Left lung (tissue), 10 donors: Measurements from ENCODE around the gene GDF3. TPM values are rescaled to one million over a fixed set of nuclear protein-coding genes. Genes with fewer than 3 reads are reported as not detected.
A peak's percentile ranks its signal among the peaks of the same experiment; 100 is the strongest.

Source experiments
- ATAC-seq: fragments of 200-7000 bp; cut with Tn5 transposase; one replicate; pipeline ENCODE4 v1.9.1; 2020; ENCODE audit warnings: moderate library complexity
- DNase-seq, 4 donors: peaks; one replicate each; pipeline ENCODE4 v3.0.0-alpha.2; 2013 to 2020
- H3K27ac ChIP-seq, 2 donors: fragments of 200-600 bp; sonication (generic) in 1 of 2; one replicate each; pipeline versions ENCODE4 v1.5.0 to v1.8.0; 2020 to 2021
- H3K27me3 ChIP-seq, 2 donors: fragments of 200-600 bp; sonication (generic) in 1 of 2; one replicate each; pipeline versions ENCODE4 v1.5.0 to v1.8.0; 2020 to 2021
- H3K36me3 ChIP-seq, 2 donors: fragments of 200-600 bp; sonication (generic) in 1 of 2; one replicate each; pipeline versions ENCODE4 v1.5.0 to v1.8.0; 2020 to 2021
- H3K4me1 ChIP-seq, 2 donors: fragments of 200-600 bp; one replicate each; pipeline ENCODE4 v1.8.0; 2021
- H3K4me3 ChIP-seq, 2 donors: fragments of 200-600 bp; sonication (generic) in 1 of 2; one replicate each; pipeline versions ENCODE4 v1.5.0 to v1.8.0; 2020 to 2021; ENCODE audit warnings: mild to moderate bottlenecking in 1 of 2
- H3K9me3 ChIP-seq, 2 donors: fragments of 200-600 bp; sonication (generic) in 1 of 2; one replicate each; pipeline versions ENCODE4 v1.5.0 to v1.8.0; 2020 to 2021
- intact Hi-C, 2 donors: fragments of 100-400 bp; cut with DNase I; formaldehyde crosslinking; loops; one replicate each; pipeline versions ENCODE4 v1.11.2 to v1.14.2; 2022
- polyA plus RNA-seq, 6 donors: library from polyadenylated mRNA; unstranded; fragments of 120-200 nt; gene quantifications; one replicate each; pipeline ENCODE4 v1.2.1, GENCODE V29; 2013; ENCODE audit not compliant: insufficient read length in 6 of 6
- total RNA-seq, 2 donors: library from RNA; stranded (reverse); fragmentation: NEBNext Ultra II Directional; extraction: Animal tissue kit (Norgen Biotek cat#: 25700); gene quantifications; one replicate each; pipeline ENCODE4 v1.2.1, GENCODE V29; 2021
- TF ChIP-seq, protein P1 (sequence below), 2 donors: fragments of 200-600 bp; sonication (generic) in 1 of 2; IDR thresholded peaks; one replicate each; pipeline versions ENCODE4 v1.5.0 to v1.8.0; 2021; ENCODE audit warnings: antibody characterized with exemption in 2 of 2
- donor health status: DM: no; HTN: yes; CAD: no.
- donor health status: DM: no; HTN: no; CAD: no.

The GDF3 gene
- total and polyA plus RNA-seq, 8 donors, result 0.52 TPM; not detected in 7

DNA sequence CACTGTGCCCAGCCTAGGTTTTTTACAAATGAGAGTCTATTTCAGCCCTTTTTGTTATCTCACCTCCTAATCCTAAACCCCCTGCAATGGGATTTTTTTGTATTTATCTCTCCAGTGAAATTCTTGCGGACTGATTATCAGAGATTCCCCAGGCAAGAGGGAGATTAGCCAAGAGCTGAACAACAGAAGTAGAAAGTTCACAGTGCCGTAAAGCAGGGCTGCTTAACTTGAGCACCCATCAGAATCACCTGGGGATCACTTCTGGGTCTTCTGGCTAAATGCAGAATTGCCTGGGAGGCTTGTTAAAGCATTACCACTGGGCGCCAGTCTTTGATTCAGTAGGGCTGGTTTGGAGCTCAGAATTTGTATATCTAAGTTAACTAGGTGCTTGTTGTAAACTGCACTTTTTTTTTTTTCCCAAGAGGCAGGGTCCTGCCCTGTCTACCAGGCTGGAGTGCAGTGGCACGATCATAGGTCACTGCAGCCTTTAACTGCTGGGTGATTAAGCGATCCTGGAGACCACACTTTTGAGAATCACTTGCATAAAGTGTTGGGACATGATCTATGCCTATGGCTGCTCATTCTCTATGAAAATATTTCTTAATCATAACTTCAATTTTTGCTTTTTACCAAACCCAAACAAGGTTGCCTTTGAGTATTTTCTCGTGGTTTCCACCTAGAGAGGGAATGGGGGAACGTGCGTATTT lies 14.5 kb upstream of the GDF3 start:
- no peak for ATAC-seq
- Histone ChIP-seq H3K4me3 (no peak overlapping the region), H3K4me1 (no peaks in the 10 kb centered on the region), H3K9me3 (no peaks in the 10 kb centered on the region), H3K27me3 (peaks cover 0 to 5% of the 10 kb centered on the region in 2 donors), H3K27ac (no peak overlapping the region), H3K36me3 (no peaks in the 10 kb centered on the region)
- intact Hi-C loops, result no loop called here
- TF ChIP-seq, protein P1, sequence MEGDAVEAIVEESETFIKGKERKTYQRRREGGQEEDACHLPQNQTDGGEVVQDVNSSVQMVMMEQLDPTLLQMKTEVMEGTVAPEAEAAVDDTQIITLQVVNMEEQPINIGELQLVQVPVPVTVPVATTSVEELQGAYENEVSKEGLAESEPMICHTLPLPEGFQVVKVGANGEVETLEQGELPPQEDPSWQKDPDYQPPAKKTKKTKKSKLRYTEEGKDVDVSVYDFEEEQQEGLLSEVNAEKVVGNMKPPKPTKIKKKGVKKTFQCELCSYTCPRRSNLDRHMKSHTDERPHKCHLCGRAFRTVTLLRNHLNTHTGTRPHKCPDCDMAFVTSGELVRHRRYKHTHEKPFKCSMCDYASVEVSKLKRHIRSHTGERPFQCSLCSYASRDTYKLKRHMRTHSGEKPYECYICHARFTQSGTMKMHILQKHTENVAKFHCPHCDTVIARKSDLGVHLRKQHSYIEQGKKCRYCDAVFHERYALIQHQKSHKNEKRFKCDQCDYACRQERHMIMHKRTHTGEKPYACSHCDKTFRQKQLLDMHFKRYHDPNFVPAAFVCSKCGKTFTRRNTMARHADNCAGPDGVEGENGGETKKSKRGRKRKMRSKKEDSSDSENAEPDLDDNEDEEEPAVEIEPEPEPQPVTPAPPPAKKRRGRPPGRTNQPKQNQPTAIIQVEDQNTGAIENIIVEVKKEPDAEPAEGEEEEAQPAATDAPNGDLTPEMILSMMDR (IDR thresholded peaks at IDR 0.05), result no peak
- no peak for DNase-seq

DNA sequence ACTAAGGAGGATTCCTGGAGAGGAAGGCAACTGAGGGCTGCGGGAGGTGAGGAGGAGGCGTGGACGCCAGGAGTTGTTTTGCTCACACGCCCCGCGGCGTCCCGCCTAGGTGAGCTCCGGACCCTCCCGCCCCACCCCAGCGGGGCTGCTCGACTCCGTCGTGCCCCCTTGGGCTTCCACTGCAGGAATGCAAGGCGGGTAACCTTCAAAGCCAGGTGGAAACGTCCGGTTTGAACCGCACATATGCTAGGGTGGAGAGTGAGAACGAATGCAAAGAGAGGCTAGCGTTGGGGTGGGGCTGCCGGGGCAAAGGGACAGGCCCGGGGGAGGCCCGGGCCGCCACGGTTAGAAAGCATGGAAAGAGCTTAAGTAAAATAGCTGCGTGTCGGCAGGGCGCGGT lies 10.3 kb upstream of the GDF3 start:
- Histone ChIP-seq H3K4me3 (no peak overlapping the region), H3K27me3 (peaks cover 0 to 5% of the 10 kb centered on the region in 2 donors), H3K36me3 (no peaks in the 10 kb centered on the region), H3K4me1 (no peaks in the 10 kb centered on the region), H3K27ac (no peak overlapping the region), H3K9me3 (no peaks in the 10 kb centered on the region)
- intact Hi-C loops, result no loop called here
- ATAC-seq (no peak), DNase-seq (no peak)
- TF ChIP-seq, protein P1 (IDR thresholded peaks at IDR 0.05), result no peak

DNA sequence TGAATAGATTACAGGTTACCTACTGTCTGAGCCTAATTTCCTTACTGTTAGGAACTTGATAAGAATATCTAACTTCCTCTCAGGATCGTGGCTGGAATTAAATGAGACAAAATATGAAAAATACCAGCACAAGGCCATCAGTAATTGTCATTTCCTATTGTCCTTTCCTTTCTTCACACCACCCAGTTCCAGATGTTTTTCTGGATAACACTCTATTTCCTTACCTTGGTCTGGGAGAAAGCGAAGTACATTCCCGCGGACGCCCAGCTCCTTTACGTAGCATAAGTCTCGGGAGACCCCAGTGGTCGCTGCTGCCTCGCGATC lies 376 bp downstream of the GDF3 start:
- no peaks in the 10 kb centered on the region for H3K9me3 ChIP-seq
- no peak overlapping the region for H3K27ac ChIP-seq
- H3K27me3 ChIP-seq, result no peaks in the 10 kb centered on the region
- H3K4me3 ChIP-seq, result no peak overlapping the region
- no peaks in the 10 kb centered on the region for H3K36me3 ChIP-seq
- TF ChIP-seq, protein P1 (IDR thresholded peaks at IDR 0.05), result no peak
- no peak for DNase-seq
- no peak for ATAC-seq
- peaks cover 6 to 13% of the 10 kb centered on the region in 2 donors for H3K4me1 ChIP-seq
- intact Hi-C loops, result no loop called here

DNA sequence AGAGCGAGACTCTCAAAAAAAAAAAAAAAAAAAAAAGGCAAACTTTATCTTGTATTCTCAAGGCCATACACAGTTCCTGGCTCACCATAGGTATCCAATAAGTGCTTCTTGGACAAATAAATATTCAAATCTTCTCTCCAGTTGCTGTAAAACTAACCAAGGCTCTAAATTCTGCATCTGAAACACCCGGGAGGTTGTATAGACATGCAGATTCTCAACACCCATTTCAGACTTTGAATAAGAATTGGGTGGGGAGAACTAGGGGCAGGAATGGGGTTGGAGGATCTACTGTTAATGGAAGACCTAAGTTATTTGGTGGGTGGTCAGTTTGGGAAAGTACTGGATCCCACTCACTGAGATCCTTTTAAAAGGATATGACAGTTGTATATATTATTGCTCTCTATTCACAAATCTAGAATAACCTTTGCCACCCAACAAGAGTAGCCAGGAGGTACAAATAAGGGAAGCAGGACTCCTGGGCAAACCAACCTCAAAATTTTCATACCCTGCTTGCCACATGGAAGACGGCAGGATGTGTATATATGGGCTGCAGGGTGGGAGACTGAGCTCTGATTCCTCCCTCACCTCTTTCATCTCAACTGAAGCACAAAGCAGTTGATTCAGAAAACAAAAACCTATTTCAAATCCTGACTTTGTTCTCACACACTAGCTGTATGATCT lies 879 bp downstream of the GDF3 start:
- TF ChIP-seq, protein P1 (IDR thresholded peaks at IDR 0.05), result no peak
- no peak overlapping the region for H3K27ac ChIP-seq
- no peaks in the 10 kb centered on the region for H3K36me3 ChIP-seq
- ATAC-seq (no peak), DNase-seq (no peak)
- no peaks in the 10 kb centered on the region for H3K9me3 ChIP-seq
- H3K27me3 ChIP-seq, result no peaks in the 10 kb centered on the region
- intact Hi-C loops, result no loop called here
- H3K4me3 ChIP-seq, result no peak overlapping the region
- peaks cover 6 to 13% of the 10 kb centered on the region in 2 donors for H3K4me1 ChIP-seq

DNA sequence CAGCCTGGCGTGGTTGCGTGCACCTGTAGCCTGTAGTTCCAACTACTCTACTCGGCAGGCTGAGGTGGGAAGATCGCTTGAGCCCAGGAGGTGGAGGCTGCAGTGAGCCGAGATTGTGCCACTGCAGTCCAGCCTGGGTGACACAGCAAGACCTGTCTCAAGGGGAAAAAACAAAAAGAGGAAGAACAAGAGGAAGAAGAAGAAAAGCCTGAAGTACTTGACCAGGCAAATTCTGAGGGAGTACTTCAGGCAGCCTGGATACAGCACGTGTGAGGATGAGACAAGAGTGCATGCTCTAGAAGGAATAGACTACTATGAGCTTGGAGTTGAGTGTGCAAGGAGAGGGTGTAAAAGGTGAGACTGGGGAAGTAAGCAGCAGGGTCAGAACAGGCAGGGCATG lies 1.8 kb downstream of the GDF3 start:
- ATAC-seq, result peak; percentile 38
- TF ChIP-seq, protein P1 (IDR thresholded peaks at IDR 0.05), result no peak
- Histone ChIP-seq H3K27me3 (no peaks in the 10 kb centered on the region), H3K36me3 (no peaks in the 10 kb centered on the region), H3K9me3 (no peaks in the 10 kb centered on the region), H3K4me3 (no peak overlapping the region), H3K27ac (no peak overlapping the region), H3K4me1 (peaks cover 6 to 13% of the 10 kb centered on the region in 2 donors)
- intact Hi-C loops, result no loop called here
- DNase-seq, result no peak
